ENCODE measurements around the gene ACTA2.

ACTA2 gene

GRCh38 chr10:88980800-88981199 is 28.2 kb upstream of the ACTA2 start:
- no peak for DNase-seq

GRCh38 chr10:88980247-88980646 is 27.7 kb upstream of the ACTA2 start:
- no peak for DNase-seq

- no peak for DNase-seq
Measured at GRCh38 chr10:88979603-88980002, 27.0 kb upstream of the ACTA2 start.

GRCh38 chr10:88979153-88979562 is 26.6 kb upstream of the ACTA2 start:
- DNase-seq, result peak; percentile 29

GRCh38 chr10:88978463-88978862 is 25.9 kb upstream of the ACTA2 start:
- no peak for DNase-seq

GRCh38 chr10:88975377-88975720 is 22.8 kb upstream of the ACTA2 start:
- DNase-seq, result no peak

- no peak for DNase-seq
Measured at GRCh38 chr10:88974446-88975376, 22.1 kb upstream of the ACTA2 start.

GRCh38 chr10:88974012-88974411 is 21.4 kb upstream of the ACTA2 start:
- DNase-seq, result no peak

GRCh38 chr10:88971221-88972061 is 18.9 kb upstream of the ACTA2 start:
- DNase-seq, result no peak

- DNase-seq, result no peak
Measured at GRCh38 chr10:88968391-88968790, 15.8 kb upstream of the ACTA2 start.

GRCh38 chr10:88966797-88967196 is 14.2 kb upstream of the ACTA2 start:
- DNase-seq, result no peak

GRCh38 chr10:88964869-88965415 is 12.4 kb upstream of the ACTA2 start:
- no peak for DNase-seq

GRCh38 chr10:88964360-88964759 is 11.8 kb upstream of the ACTA2 start:
- no peak for DNase-seq

- DNase-seq, result no peak
Measured at GRCh38 chr10:88963318-88963717, 10.7 kb upstream of the ACTA2 start.

GRCh38 chr10:88962336-88962735 is 9.8 kb upstream of the ACTA2 start:
- DNase-seq, result no peak

- no peak for DNase-seq
Measured at GRCh38 chr10:88961266-88961665, 8.7 kb upstream of the ACTA2 start.

GRCh38 chr10:88960802-88961201 is 8.2 kb upstream of the ACTA2 start:
- DNase-seq, result no peak

GRCh38 chr10:88958721-88959120 is 6.1 kb upstream of the ACTA2 start:
- DNase-seq, result no peak

GRCh38 chr10:88957381-88957780 is 4.8 kb upstream of the ACTA2 start:
- no peak for DNase-seq

- no peak for DNase-seq
Measured at GRCh38 chr10:88954458-88955083, 2.0 kb upstream of the ACTA2 start.

- DNase-seq, result no peak
Measured at GRCh38 chr10:88953662-88954061, 1.1 kb upstream of the ACTA2 start.

GRCh38 chr10:88949912-88950837 is 2.4 kb downstream of the ACTA2 start:
- DNase-seq, result no peak
